ENCODE results near the gene OR5K1. TPM values are rescaled to one million over a fixed set of nuclear protein-coding genes. Genes with fewer than 3 reads are reported as not detected.

OR5K1 gene
- total RNA-seq = not detected in 2 replicates

DNA sequence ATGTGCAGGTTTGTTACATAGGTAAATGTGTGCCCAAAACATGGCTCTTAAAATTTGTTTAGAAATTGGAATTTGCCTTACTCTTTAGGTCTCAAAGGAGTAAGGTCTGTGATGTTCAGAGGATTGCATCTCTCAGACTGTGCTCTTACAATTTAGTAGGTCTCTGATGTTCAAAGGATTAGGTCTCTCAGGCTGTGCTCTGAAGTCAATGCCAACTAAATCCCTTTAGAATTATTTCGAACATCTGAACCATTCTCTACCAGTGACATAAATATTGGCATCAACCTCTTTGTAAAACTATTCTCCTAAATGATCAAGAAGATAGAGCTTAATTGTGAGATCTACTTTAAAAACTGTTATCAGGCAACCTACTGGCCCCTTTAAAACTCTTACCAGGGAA lies at the start of gene OR5K1:
Gene OR5K1, plus strand, starts transcription at position 301 of the 400 bp plus-strand sequence. CDS start 6,376 bp downstream, outside the sequence.

DNA sequence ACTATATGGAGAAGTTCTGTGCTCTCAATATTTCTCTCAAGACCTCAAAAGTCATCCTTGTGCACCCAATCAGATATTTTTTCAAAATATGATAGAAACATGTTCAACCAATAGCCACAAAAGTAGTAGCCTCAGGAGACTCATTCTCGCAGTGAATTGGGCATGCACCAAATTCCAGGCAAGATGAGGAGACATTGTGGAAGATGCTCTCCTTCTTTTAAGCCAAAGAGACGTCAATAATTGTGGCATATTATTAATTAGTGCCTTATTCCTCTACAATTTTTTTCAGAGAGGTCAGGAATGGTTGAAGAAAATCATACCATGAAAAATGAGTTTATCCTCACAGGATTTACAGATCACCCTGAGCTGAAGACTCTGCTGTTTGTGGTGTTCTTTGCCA lies 34.4 kb downstream of the OR5K1 start, which contains the start of gene OR5K2:
Gene OR5K2, plus strand, starts transcription at position 301 of the 400 bp plus-strand sequence. Its CDS starts 0 bp downstream, at position 301.

Other genes starting within 250 kb of the OR5K1 start
- not detected in 2 replicates for gene OR5H6, start 199.0 kb upstream of the OR5K1 start, total RNA-seq
- not detected in 2 replicates for gene OR5H2, start 180.7 kb upstream of the OR5K1 start, total RNA-seq
- gene OR5K4, start 109.3 kb upstream of the OR5K1 start, total RNA-seq = not detected in 2 replicates
- gene OR5K3, start 72.5 kb upstream of the OR5K1 start, total RNA-seq = not detected in 2 replicates
- not detected in 2 replicates for gene OR5K2, start 34.5 kb downstream of the OR5K1 start, total RNA-seq
- 70.8 and 84.1 TPM in 2 replicates for gene CLDND1, start 59.7 kb downstream of the OR5K1 start, total RNA-seq
- not detected in 2 replicates for gene GPR15, start 68.8 kb downstream of the OR5K1 start, total RNA-seq
- 19.7 TPM in 2 replicates for gene CPOX, start 130.4 kb downstream of the OR5K1 start, total RNA-seq